PC-9 (cell line): ENCODE measurements around the gene MGAT5. TPM values are rescaled to one million over a fixed set of nuclear protein-coding genes. Genes with fewer than 3 reads are reported as not detected.

Experiments used
- BruUV-seq: library from RNA; stranded (reverse); fragments of 400-500 nt; replicated peaks from 2 replicates; lab custom pipeline; 2021; lab: Mats Ljungman, UMichigan
- CTCF ChIA-PET: fragments of 300-600 bp; sonication (Branson Sonifier 250); formaldehyde crosslinking; loops from one replicate; lab custom pipeline; 2022; ENCODE audit warnings: antibody characterized with exemption; lab: Charles Lee
- POLR2A ChIA-PET: fragments of 300-600 bp; sonication (Branson Sonifier 250); formaldehyde crosslinking; loops from one replicate; lab custom pipeline; 2022; ENCODE audit warnings: antibody characterized with exemption; ENCODE audit not compliant: unreplicated experiment; lab: Charles Lee
- DNase-seq, 2 experiments: peaks; one replicate each; pipeline versions ENCODE4 v3.0.0 to v3.0.0-alpha.2; 2015 to 2022; ENCODE audit warnings: mixed read lengths in 1 of 2
- H2AFZ ChIP-seq: fragments of 200-600 bp; sonication (generic); 2 replicates; pipeline ENCODE4 v1.8.1; 2017; ENCODE audit warnings: antibody characterized with exemption
- H3F3A ChIP-seq: fragments of 200-600 bp; sonication (generic); 2 replicates; pipeline ENCODE4 v1.8.1; 2017; ENCODE audit warnings: antibody characterized with exemption, mild to moderate bottlenecking, low read depth; ENCODE audit not compliant: insufficient read depth
- H3K27ac ChIP-seq: fragments of 200-600 bp; sonication (generic); 2 replicates; pipeline ENCODE4 v1.6.1; 2016; ENCODE audit warnings: mixed run types
- H3K27me3 ChIP-seq: fragments of 200-600 bp; sonication (generic); 2 replicates; pipeline ENCODE4 v1.6.1; 2016; ENCODE audit warnings: low read depth, mixed run types; ENCODE audit not compliant: insufficient read depth
- H3K36me3 ChIP-seq: fragments of 200-600 bp; sonication (generic); 2 replicates; pipeline ENCODE4 v1.6.1; 2016; ENCODE audit warnings: low read depth, mixed run types
- H3K4me1 ChIP-seq: fragments of 200-600 bp; sonication (generic); replicated peaks from 2 replicates; pipeline ENCODE4 v1.6.1; 2016; ENCODE audit warnings: mixed run types; ENCODE audit not compliant: insufficient read depth
- H3K4me2 ChIP-seq: fragments of 200-600 bp; sonication (generic); 2 replicates; pipeline ENCODE4 v1.6.1; 2017; ENCODE audit warnings: mixed run types
- H3K4me3 ChIP-seq: fragments of 200-600 bp; sonication (generic); 2 replicates; pipeline ENCODE4 v1.6.1; 2016; ENCODE audit warnings: mixed run types
- H3K79me2 ChIP-seq: fragments of 200-600 bp; sonication (generic); 2 replicates; pipeline ENCODE4 v1.6.1; 2017; ENCODE audit warnings: low read depth, mixed run types
- H3K9me2 ChIP-seq: fragments of 200-600 bp; sonication (generic); 2 replicates; pipeline ENCODE4 v1.8.1; 2017; ENCODE audit warnings: mild to moderate bottlenecking; ENCODE audit not compliant: insufficient read depth
- H3K9me3 ChIP-seq: fragments of 200-600 bp; sonication (generic); 2 replicates; pipeline ENCODE4 v1.8.1; 2016; ENCODE audit warnings: low read depth; ENCODE audit not compliant: insufficient read depth
- H4K20me1 ChIP-seq: fragments of 200-600 bp; sonication (generic); 2 replicates; pipeline ENCODE4 v1.8.1; 2017; ENCODE audit not compliant: insufficient read depth
- EZH2 ChIP-seq: fragments of 200-600 bp; sonication (generic); IDR thresholded peaks from 2 replicates; pipeline ENCODE4 v1.8.0; 2017; ENCODE audit warnings: antibody characterized with exemption, low read depth
- intact Hi-C: fragments of 100-400 bp; cut with micrococcal nuclease; formaldehyde crosslinking; loops from one replicate; pipeline ENCODE4 v1.10.0; 2022; ENCODE audit not compliant: unreplicated experiment
- total RNA-seq: library from RNA; stranded (reverse); gene quantifications from 2 replicates; pipeline ENCODE4 v1.2.3, GENCODE V29; 2021
- TF ChIP-seq, protein P1 (sequence below): fragments of 200-600 bp; sonication (generic); conservative IDR thresholded peaks from 2 replicates; pipeline ENCODE4 v1.6.1; 2017; ENCODE audit warnings: mixed run types, antibody characterized with exemption, mild to moderate bottlenecking, moderate library complexity

Gene MGAT5
- total RNA-seq, 1 experiment from 2014 or later, result 33.5 TPM

DNA sequence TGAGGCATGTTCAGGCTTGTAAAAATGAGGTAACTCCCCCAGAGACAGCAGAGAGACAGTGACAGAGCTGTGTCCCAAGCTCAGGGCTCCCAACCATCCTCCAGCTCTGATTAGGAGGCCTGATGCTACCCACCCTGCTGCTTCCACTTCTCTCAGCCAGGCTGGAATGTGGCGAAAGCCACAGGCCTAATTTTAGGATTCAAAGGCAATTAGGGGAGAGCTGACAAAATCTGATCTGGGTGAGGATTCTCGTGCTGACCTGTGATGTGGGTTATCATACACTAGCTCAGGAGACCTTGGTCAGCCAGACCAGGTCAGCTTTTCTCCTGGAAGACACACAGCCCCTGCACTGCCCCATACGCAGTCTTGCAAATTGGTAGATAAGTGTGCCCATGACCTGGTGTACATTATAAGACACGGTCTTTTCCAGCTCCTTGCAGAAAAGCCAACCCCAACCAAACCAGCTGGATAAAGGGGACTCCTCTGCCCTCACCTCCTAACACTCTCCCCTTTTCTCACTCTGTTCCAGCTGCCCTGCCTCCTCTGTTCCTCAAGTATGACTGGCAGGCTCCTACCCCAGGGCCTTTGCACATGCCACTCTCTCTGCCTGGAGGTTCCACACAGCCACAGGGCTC is 225.9 kb downstream of the MGAT5 start:
- Histone ChIP-seq H3K36me3 (no peaks in the 10 kb centered on the region), H3K27ac (no peak overlapping the region), H4K20me1 (no peaks in the 10 kb centered on the region), H3K4me1 (no peaks in the 10 kb centered on the region), H3K4me3 (no peak overlapping the region), H3K27me3 (no peaks in the 10 kb centered on the region), H3K4me2 (no peak overlapping the region), H3F3A (peaks cover 2% of the 10 kb centered on the region; the same call in 1 of the 2 replicates), H3K9me3 (no peaks in the 10 kb centered on the region), H2AFZ (no peak overlapping the region), H3K9me2 (no peaks in the 10 kb centered on the region), H3K79me2 (no peaks in the 10 kb centered on the region)
- DNase-seq, result no peak
- intact Hi-C loops, result no loop called here
- CTCF ChIA-PET, result no interaction called here
- BruUV-seq, result no TSS peak
- no peak for TF ChIP-seq EZH2
- TF ChIP-seq, protein P1, sequence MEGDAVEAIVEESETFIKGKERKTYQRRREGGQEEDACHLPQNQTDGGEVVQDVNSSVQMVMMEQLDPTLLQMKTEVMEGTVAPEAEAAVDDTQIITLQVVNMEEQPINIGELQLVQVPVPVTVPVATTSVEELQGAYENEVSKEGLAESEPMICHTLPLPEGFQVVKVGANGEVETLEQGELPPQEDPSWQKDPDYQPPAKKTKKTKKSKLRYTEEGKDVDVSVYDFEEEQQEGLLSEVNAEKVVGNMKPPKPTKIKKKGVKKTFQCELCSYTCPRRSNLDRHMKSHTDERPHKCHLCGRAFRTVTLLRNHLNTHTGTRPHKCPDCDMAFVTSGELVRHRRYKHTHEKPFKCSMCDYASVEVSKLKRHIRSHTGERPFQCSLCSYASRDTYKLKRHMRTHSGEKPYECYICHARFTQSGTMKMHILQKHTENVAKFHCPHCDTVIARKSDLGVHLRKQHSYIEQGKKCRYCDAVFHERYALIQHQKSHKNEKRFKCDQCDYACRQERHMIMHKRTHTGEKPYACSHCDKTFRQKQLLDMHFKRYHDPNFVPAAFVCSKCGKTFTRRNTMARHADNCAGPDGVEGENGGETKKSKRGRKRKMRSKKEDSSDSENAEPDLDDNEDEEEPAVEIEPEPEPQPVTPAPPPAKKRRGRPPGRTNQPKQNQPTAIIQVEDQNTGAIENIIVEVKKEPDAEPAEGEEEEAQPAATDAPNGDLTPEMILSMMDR, result no peak
- POLR2A ChIA-PET, result no interaction called here

DNA sequence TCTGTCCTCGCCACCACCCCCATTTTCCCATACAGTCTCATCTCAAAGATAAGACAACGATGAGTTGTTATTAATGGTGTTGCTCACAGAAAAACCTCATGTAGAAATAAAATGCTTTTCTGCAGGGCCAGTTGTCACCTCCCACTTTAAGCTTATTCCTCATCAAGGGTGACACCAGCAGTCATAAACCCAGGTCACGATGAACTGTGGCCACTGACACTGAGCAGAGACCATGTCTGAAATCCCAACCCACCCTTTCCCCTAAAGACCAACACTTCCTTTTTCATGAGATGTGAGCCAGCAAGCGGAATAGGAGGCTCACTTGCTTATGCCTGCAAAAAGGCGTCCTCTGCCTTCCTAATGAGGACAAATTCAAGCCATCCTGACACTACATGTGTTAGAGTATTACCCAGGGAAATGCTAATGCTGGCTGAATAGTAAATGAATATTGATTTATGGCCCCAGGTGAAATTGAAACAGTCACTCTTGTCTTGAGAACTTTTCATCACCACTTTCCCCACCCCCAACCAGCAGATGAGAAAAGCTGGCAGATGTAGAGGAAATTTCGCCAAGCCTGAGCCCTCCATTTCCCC is 228.4 kb downstream of the MGAT5 start:
- no peaks in the 10 kb centered on the region for H3K27me3 ChIP-seq
- no peak overlapping the region for H2AFZ ChIP-seq
- H3F3A ChIP-seq, result no peaks in the 10 kb centered on the region
- no peak overlapping the region for H3K27ac ChIP-seq
- no peak for DNase-seq
- no peaks in the 10 kb centered on the region for H3K9me2 ChIP-seq
- no TSS peak for BruUV-seq
- H3K79me2 ChIP-seq, result no peaks in the 10 kb centered on the region
- no peaks in the 10 kb centered on the region for H3K4me1 ChIP-seq
- intact Hi-C loops, result no loop called here
- TF ChIP-seq, protein P1, result no peak
- TF ChIP-seq EZH2, result no peak
- ChIA-PET POLR2A (no interaction called here), CTCF (no interaction called here)
- H3K4me2 ChIP-seq, result no peak overlapping the region
- H4K20me1 ChIP-seq, result no peaks in the 10 kb centered on the region
- H3K4me3 ChIP-seq, result no peak overlapping the region
- H3K36me3 ChIP-seq, result no peaks in the 10 kb centered on the region
- H3K9me3 ChIP-seq, result no peaks in the 10 kb centered on the region

DNA sequence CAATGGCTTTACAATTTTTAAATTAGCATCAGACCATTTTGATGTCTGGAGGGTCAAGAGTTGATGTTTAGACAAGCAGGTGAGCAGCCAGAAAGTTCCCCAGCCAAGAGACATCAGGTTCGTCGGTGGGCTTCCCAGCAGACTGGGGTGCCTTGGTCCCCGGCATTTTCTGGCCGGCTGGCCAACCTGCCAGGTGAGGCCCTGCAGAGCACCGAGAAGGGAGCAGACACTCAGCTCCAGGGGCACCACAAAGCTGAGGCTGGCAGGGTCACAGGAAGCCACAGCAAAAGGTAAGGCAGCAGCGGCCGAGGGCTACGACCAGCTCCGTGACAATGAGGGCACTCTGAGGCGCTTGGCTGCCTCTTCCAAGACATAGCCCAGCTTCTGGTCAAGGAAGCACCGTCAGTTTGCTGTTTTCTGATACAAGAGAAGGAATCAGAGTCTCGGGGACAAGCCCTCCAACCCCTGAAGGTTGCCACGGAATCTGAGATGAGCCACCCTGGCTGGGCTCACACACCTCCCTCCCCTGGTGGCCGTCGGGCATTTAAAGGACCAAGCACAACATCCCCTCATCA is 229.0 kb downstream of the MGAT5 start:
- Histone ChIP-seq H3K36me3 (no peaks in the 10 kb centered on the region), H3K9me2 (no peaks in the 10 kb centered on the region), H3F3A (no peaks in the 10 kb centered on the region), H3K4me1 (no peaks in the 10 kb centered on the region), H3K79me2 (no peaks in the 10 kb centered on the region), H2AFZ (no peak overlapping the region), H3K27ac (no peak overlapping the region), H3K9me3 (no peaks in the 10 kb centered on the region), H3K4me2 (no peak overlapping the region), H3K27me3 (no peaks in the 10 kb centered on the region), H3K4me3 (no peak overlapping the region), H4K20me1 (no peaks in the 10 kb centered on the region)
- no peak for DNase-seq
- no peak for TF ChIP-seq EZH2
- TF ChIP-seq, protein P1, result no peak
- ChIA-PET POLR2A (no interaction called here), CTCF (no interaction called here)
- BruUV-seq, result no TSS peak
- intact Hi-C loops, result no loop called here
